Activated T-cell treated with anti-CD3 and anti-CD28 coated beads, Interleukin-2, amount 50 U/mL, for 72 hours (primary cell): ENCODE measurements around the gene VPS13A. TPM values are rescaled to one million over a fixed set of nuclear protein-coding genes. Genes with fewer than 3 reads are reported as not detected.
"Not testable (repeated sequence)": the region's sequence is repeated elsewhere in the genome, so short reads cannot be mapped to it uniquely, and the experiment has no call there.

ENCODE experiments used
- ATAC-seq, 2 donors: fragments of 150-1000 bp; cut with Tn5 transposase; replicated peaks in 1 of 2; 2 replicates each; pipeline ENCODE4 v1.10.0; 2021; ENCODE audit warnings: moderate library complexity in 2 of 2, mild to moderate bottlenecking in 1 of 2
- DNase-seq, 2 donors: peaks; one replicate each; pipeline ENCODE4 v3.0.0; 2021 to 2022; ENCODE audit warnings: mixed read lengths in 1 of 2
- H3K27ac Mint-ChIP-seq: one replicate; pipeline ENCODE4 v1.8.0; 2022; ENCODE audit warnings: mild to moderate bottlenecking, moderate library complexity, mixed read lengths
- H3K27me3 Mint-ChIP-seq: one replicate; pipeline ENCODE4 v1.8.0; 2022; ENCODE audit warnings: low read depth, mixed read lengths
- H3K36me3 Mint-ChIP-seq, 2 donors: one replicate each; pipeline ENCODE4 v1.8.0; 2022; ENCODE audit warnings: mixed read lengths in 2 of 2, mild to moderate bottlenecking in 1 of 2; ENCODE audit not compliant: insufficient read depth in 2 of 2
- H3K4me1 Mint-ChIP-seq: one replicate; pipeline ENCODE4 v1.8.0; 2022; ENCODE audit warnings: low read depth, mixed read lengths
- H3K4me3 Mint-ChIP-seq, 2 donors: one replicate each; pipeline ENCODE4 v1.8.0; 2022; ENCODE audit warnings: mild to moderate bottlenecking in 2 of 2, mixed read lengths in 2 of 2, moderate library complexity in 2 of 2
- H3K9me3 Mint-ChIP-seq, 2 donors: one replicate each; pipeline ENCODE4 v1.8.0; 2022; ENCODE audit warnings: mixed read lengths in 2 of 2
- total RNA-seq, 2 donors: library from RNA; stranded (reverse); gene quantifications; one replicate each; pipeline ENCODE4 v1.2.3, GENCODE V29; 2022

The VPS13A gene
- total RNA-seq, 2 donors from 2014 or later: 29.7 to 30.1 TPM

DNA sequence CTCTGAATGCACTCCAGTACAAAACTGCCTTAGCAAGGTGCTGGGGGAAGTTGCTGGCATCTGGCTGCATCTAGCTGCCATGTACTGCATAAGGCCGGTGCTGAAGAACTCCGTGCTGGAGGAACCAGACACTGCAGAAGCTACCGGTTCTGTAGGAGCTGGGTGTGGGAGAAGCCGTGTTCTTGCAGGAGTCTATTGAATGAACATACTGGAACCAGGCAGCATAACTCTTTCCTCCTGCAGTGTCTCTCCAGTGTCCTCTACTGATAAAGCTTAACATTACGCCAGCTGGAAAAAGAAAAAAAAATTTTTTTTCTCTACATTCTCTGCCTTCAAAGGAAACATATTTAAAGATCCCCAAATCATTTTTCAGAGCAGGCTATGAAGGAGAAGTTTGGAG, 38.5 kb downstream of the VPS13A start:
- Mint-ChIP-seq H3K4me3 (no peak overlapping the region), H3K9me3 (no peaks in the 10 kb centered on the region), H3K4me1 (no peaks in the 10 kb centered on the region), H3K36me3 (peaks cover 2 to 3% of the 10 kb centered on the region in 2 donors), H3K27me3 (no peaks in the 10 kb centered on the region), H3K27ac (peak overlapping the region; percentile 6)
- DNase-seq: no peak
- no peak for ATAC-seq

DNA sequence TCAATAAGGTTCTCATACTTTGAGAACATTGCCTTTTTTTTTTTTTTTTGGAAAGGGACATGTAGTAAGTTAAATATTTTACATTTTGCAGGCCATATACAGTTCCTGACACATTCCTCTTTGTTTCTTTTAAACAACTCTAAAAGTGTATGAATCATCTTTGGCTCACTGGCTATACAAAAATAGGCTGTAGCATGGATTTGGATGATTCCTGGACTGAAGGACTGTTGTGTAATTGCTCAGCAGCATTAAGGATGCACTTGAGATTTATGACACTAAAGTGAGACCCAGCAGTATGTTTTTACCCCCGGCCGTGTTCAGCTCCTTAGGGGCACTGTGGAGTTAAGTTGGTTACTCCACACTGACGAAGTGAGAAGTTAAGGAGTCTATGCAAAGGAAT, 41.3 kb downstream of the VPS13A start:
- Mint-ChIP-seq H3K27me3 (no peaks in the 10 kb centered on the region), H3K27ac (no peak overlapping the region), H3K4me3 (no peak overlapping the region), H3K36me3 (peaks cover 2 to 3% of the 10 kb centered on the region in 2 donors), H3K4me1 (no peaks in the 10 kb centered on the region), H3K9me3 (no peaks in the 10 kb centered on the region)
- DNase-seq: no peak
- no peak for ATAC-seq

DNA sequence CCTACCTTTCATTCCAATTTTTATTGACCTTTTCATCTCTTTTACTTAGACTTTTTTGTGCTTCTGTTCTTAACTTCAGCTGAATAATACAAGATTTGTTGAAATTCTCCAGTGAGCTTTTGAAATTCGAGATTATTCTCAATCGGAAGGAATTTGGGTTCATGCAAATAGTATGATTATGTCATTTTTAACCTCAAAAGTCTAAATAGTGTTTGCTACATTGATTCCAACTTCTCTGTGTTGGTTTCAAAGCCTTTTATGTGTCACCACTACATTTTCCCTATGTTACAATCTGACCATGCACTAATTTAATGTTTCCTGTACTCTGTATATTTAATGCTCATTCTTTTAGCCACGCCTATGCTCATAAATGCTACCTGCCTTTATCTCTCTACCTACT, 44.1 kb downstream of the VPS13A start:
- ATAC-seq (no peak), DNase-seq (no peak)
- no peak overlapping the region for H3K27ac Mint-ChIP-seq
- no peak overlapping the region for H3K4me3 Mint-ChIP-seq
- H3K4me1 Mint-ChIP-seq: no peaks in the 10 kb centered on the region
- H3K9me3 Mint-ChIP-seq: no peaks in the 10 kb centered on the region
- H3K36me3 Mint-ChIP-seq: peaks cover 0 to 4% of the 10 kb centered on the region in 2 donors
- no peaks in the 10 kb centered on the region for H3K27me3 Mint-ChIP-seq

DNA sequence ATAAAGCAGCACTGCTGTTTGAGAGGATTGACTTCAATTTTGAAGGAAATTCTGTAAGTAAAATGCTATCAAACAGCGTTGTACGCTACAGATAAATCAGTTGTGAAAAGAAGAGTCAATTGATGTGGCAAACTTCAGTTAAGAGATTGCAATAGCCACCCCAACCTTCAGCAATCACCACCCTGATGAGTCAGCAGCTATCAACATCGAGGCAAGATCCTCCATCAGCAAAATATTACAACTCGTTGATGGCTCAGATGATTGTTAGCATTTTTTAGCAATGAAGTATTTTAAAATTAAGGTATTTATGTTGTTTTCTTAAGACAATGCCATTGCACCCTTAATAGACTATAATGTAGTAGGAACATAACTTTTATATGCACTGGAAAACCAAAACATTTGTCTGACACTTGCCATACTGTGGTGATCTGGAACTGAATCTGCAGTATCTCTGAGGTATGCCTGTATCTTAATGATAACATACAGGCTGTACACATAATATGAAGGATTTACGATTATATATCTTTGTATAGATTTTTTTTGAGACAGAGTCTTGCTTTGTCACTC, 47.5 kb downstream of the VPS13A start:
- DNase-seq (no peak), ATAC-seq (no peak)
- no peaks in the 10 kb centered on the region for H3K27me3 Mint-ChIP-seq
- H3K4me3 Mint-ChIP-seq: no peak overlapping the region
- no peak overlapping the region for H3K27ac Mint-ChIP-seq
- H3K9me3 Mint-ChIP-seq: no peaks in the 10 kb centered on the region
- H3K36me3 Mint-ChIP-seq: peaks cover 7 to 9% of the 10 kb centered on the region in 2 donors
- H3K4me1 Mint-ChIP-seq: no peaks in the 10 kb centered on the region

DNA sequence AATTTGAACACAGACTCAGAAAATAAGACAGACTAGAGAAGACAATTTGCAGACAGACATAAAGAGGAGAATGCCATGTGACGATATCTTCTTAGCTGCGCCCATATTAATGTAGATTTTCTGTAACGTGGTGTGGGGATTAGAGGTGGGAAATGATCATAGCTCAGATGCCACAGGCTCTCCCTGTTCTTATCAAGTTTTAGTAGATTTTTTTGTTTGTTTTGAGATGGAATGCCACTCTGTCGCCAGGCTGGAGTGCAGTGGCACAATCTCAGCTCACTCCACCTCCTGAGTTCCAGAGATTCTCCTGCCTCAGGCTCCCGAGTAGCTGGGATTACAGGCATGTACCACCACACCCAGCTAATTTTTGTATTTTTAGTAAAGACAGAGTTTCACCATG, 59.4 kb downstream of the VPS13A start:
- Mint-ChIP-seq H3K36me3 (peaks cover 4 to 11% of the 10 kb centered on the region in 2 donors), H3K9me3 (no peaks in the 10 kb centered on the region), H3K27me3 (no peaks in the 10 kb centered on the region), H3K4me1 (no peaks in the 10 kb centered on the region), H3K4me3 (no peak overlapping the region), H3K27ac (no peak overlapping the region)
- DNase-seq (no peak), ATAC-seq (no peak)

DNA sequence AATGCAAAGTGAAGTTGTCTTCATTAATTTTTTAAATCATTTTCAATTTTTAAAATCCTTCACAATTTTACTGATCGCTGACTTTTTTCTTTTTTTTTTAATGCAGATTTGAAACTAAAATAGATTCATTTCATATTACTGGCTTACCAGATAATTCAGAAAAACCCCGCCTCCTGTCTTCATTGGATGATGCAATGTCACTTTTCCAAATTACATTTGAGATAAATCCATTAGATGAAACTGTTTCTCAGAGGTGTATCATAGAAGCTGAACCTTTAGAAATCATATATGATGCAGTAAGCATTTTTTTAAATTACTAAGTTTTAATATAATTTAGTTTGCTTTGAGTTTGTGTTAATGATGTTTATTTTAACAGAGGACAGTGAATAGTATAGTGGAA, 60.6 kb downstream of the VPS13A start:
- H3K27me3 Mint-ChIP-seq: no peaks in the 10 kb centered on the region
- peaks cover 5 to 7% of the 10 kb centered on the region in 2 donors for H3K36me3 Mint-ChIP-seq
- no peak overlapping the region for H3K4me3 Mint-ChIP-seq
- no peak overlapping the region for H3K27ac Mint-ChIP-seq
- no peaks in the 10 kb centered on the region for H3K4me1 Mint-ChIP-seq
- H3K9me3 Mint-ChIP-seq: no peaks in the 10 kb centered on the region
- ATAC-seq (no peak), DNase-seq (no peak)

DNA sequence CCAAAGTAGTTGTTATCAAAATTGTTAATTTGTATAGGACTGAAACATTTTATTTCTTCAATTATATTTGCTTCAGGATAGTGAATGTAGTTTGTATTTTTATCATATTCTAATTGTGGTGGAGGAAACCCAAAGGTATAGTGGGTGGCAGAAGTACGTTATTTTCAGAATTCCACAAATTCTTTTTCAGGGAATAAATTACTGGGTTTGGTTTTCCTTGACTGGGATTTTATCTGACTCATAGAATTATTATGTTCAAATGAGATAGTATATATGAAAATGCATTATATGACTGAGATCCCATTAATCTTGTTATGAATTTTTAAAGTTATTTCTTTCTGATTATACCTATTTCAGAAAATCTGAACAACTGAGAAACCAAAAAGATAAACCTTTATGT, 73.7 kb downstream of the VPS13A start:
- Mint-ChIP-seq H3K36me3 (peaks cover 3 to 14% of the 10 kb centered on the region in 2 donors), H3K4me1 (no peaks in the 10 kb centered on the region), H3K4me3 (no peak overlapping the region), H3K27me3 (no peaks in the 10 kb centered on the region), H3K27ac (no peak overlapping the region), H3K9me3 (peaks cover under 1 to 2% of the 10 kb centered on the region in 2 donors)
- DNase-seq: no peak
- ATAC-seq: no peak

DNA sequence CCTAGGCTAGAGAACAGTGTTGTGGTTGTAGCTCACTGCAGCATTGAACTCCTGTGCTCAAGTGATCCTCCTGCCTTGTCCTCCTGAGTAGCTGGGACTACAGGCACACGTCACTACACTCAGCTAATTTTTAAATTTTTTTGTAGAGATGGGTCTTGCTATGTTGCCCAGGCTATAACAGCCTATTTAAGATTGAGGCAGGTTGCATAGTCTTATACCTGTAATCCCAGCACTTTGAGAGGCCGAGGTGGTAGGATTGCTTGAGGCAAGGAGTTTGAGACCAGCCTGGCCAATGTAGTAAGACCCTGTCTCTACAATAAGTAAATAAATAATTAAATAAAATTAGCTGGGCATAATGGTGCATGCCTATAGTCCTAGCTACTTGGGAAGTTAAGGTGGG, 79.9 kb downstream of the VPS13A start:
- Mint-ChIP-seq H3K4me3 (no peak overlapping the region), H3K36me3 (peaks cover 5 to 24% of the 10 kb centered on the region in 2 donors), H3K4me1 (no peaks in the 10 kb centered on the region), H3K27me3 (no peaks in the 10 kb centered on the region), H3K9me3 (peaks cover 4 to 5% of the 10 kb centered on the region in 2 donors), H3K27ac (no peak overlapping the region)
- ATAC-seq (no peak), DNase-seq (no peak)

DNA sequence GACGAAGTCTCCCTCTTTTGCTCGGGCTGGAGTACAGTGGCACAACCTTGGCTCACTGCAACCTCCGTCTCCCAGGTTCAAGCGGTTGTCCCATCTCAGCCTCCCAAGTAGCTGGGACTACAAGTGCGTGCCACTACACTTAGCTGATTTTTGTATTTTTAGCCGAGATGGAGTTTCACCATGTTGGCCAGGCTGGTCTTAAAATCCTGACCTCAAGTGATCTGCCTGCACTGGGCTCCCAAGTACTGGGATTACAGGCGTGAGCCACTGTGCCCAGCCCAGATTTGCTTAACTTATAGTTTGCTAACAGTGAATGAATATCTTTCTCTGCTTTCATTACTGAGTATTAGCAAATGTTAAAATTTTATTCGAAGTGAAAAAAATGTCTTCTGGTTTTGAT, 84.3 kb downstream of the VPS13A start:
- Mint-ChIP-seq H3K4me1 (no peaks in the 10 kb centered on the region), H3K36me3 (peaks cover 27 to 39% of the 10 kb centered on the region in 2 donors), H3K9me3 (peaks cover 7 to 9% of the 10 kb centered on the region in 2 donors), H3K4me3 (no peak overlapping the region), H3K27me3 (no peaks in the 10 kb centered on the region), H3K27ac (no peak overlapping the region)
- ATAC-seq (no peak), DNase-seq (no peak)

DNA sequence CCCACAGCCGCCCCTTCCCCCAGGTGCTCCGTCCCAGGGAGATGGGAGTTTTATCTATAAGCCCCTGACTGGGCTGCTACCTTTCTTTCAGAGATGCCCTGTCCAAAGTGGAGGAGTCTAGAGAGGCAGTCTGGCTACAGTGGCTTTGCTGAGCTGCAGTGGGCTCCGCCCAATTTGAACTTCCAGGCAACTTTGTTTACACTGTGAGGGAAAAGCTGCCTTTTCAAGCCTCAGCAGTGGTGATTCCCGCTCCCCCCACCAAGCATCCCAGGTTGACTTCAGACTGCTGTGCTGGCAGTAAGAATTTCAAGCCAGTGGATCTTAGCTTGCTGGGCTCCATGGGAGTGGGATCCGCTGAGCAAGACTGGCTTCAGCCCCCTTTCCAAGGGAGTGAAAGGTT, 90.4 kb downstream of the VPS13A start:
- H3K9me3 Mint-ChIP-seq, ATAC-seq, H3K27me3 Mint-ChIP-seq, H3K27ac Mint-ChIP-seq, H3K4me1 Mint-ChIP-seq, DNase-seq, H3K4me3 Mint-ChIP-seq: not testable (repeated sequence)
- peaks cover 24 to 36% of the 10 kb centered on the region in 2 donors for H3K36me3 Mint-ChIP-seq

DNA sequence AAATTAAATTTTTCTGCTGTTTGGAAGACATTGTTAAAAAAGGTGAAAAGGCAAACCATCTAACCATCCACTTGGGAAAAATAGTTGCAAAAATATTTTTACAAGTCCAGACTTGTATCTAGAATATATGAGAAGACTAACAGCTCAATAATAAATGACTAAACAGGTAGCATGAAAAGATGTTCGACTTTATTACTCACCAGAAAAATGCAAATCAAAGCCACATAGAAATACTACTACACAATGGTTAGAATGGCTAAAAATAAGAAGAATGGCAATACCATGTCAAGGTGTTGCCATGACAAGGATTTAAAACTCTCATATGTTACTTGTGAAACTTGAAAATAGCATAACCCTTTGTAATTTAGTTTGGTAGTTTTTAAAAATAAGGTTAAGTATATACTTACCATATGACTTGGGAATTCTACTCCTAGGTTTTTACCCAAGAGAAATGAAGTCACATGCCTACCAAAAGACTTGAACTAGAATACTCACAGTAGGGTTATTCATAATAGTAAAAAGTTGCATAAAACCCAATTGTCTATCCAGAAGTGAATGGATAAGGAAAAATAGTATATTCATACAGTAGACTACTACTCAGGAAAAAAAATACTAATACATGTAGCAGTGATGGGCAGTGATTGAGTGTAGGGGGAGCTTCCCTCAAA, 93.8 kb downstream of the VPS13A start:
- DNase-seq (no peak), ATAC-seq (no peak)
- no peaks in the 10 kb centered on the region for H3K4me1 Mint-ChIP-seq
- H3K27ac Mint-ChIP-seq: no peak overlapping the region
- H3K9me3 Mint-ChIP-seq: no peaks in the 10 kb centered on the region
- no peak overlapping the region for H3K4me3 Mint-ChIP-seq
- H3K27me3 Mint-ChIP-seq: no peaks in the 10 kb centered on the region
- H3K36me3 Mint-ChIP-seq: peaks cover under 1 to 8% of the 10 kb centered on the region in 2 donors

DNA sequence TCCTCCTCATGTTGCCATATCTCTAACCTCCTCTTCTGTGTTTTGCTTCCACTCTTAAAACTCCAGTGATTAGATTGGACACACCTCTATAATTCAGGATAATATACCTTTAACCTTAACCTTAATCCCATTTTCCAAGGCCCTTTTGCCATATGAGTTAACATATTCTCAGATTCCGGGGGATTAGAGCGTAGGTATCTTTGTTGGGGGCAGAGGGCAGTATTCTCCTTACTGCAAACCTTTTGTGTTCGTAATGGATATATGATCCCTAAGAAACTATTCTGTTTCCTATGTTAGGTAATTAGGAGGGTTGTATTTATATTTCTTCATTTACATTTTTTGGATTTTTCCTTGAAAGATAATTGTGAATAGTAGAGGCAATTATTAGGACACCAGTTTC, 99.5 kb downstream of the VPS13A start:
- DNase-seq (no peak), ATAC-seq (no peak)
- Mint-ChIP-seq H3K4me1 (no peaks in the 10 kb centered on the region), H3K9me3 (no peaks in the 10 kb centered on the region), H3K27ac (no peak overlapping the region), H3K4me3 (no peak overlapping the region), H3K36me3 (no peaks in the 10 kb centered on the region), H3K27me3 (no peaks in the 10 kb centered on the region)

DNA sequence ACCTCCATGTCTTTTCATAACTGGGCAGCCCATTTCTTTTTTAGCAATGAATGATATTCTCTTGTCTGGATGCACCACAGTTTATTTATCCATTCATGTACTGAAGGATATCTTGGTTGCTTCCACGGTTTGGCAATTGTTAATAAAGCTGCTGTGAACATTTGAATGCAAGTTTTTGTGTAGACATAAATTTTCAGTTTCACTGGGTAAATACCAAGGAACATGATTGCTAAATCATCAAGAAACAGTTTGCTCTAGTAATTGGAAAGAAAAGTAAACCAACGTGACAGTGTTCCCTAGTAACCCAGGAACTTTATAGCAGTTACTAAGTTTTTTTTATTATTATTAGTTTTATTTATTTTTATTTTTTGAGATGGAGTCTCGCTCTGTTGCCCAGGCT, 100.4 kb downstream of the VPS13A start:
- H3K36me3 Mint-ChIP-seq: no peaks in the 10 kb centered on the region
- H3K4me1 Mint-ChIP-seq: no peaks in the 10 kb centered on the region
- no peaks in the 10 kb centered on the region for H3K9me3 Mint-ChIP-seq
- no peaks in the 10 kb centered on the region for H3K27me3 Mint-ChIP-seq
- H3K27ac Mint-ChIP-seq: no peak overlapping the region
- no peak overlapping the region for H3K4me3 Mint-ChIP-seq
- DNase-seq (no peak), ATAC-seq (no peak)

DNA sequence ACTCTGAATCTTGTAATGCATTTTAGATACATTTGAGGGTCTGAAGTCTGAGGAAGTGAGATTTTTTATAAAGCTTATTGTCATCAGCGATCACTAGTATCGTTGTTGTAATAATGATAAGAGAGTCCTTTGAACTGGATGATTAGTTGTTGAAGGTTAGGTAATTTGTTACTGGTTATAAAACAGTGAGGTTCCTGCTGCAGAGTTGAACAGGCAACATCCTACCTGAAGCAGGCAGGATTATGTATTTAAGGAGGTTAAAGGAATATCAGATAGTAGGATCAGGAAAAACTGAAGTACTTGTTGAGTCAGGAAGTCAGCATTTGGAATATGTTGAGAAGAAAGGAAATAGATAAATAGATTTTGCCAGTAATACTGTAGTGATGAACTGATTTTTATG, 106.7 kb downstream of the VPS13A start:
- ATAC-seq: no peak
- peak overlapping the region; percentile 72 for H3K27ac Mint-ChIP-seq
- H3K4me3 Mint-ChIP-seq: no peak overlapping the region
- no peak for DNase-seq
- H3K4me1 Mint-ChIP-seq: no peaks in the 10 kb centered on the region
- peaks cover 18 to 33% of the 10 kb centered on the region in 2 donors for H3K36me3 Mint-ChIP-seq
- H3K9me3 Mint-ChIP-seq: peaks cover 6 to 10% of the 10 kb centered on the region in 2 donors
- H3K27me3 Mint-ChIP-seq: no peaks in the 10 kb centered on the region
